A549 treated with AZD9567 at 1 μM for 4 hours (cell line): ENCODE results near the gene RASA2. TPM values are rescaled to one million over a fixed set of nuclear protein-coding genes. Genes with fewer than 3 reads are reported as not detected.

Experiments used
- total RNA-seq: library from RNA; stranded (reverse); fragments of 200-300 nt; extraction: Qiagen RNA extraction; gene quantifications from 5 replicates; pipeline ENCODE4 v1.2.3, GENCODE V29; 2022; ENCODE audit not compliant: insufficient read depth

RASA2 gene, protein sequence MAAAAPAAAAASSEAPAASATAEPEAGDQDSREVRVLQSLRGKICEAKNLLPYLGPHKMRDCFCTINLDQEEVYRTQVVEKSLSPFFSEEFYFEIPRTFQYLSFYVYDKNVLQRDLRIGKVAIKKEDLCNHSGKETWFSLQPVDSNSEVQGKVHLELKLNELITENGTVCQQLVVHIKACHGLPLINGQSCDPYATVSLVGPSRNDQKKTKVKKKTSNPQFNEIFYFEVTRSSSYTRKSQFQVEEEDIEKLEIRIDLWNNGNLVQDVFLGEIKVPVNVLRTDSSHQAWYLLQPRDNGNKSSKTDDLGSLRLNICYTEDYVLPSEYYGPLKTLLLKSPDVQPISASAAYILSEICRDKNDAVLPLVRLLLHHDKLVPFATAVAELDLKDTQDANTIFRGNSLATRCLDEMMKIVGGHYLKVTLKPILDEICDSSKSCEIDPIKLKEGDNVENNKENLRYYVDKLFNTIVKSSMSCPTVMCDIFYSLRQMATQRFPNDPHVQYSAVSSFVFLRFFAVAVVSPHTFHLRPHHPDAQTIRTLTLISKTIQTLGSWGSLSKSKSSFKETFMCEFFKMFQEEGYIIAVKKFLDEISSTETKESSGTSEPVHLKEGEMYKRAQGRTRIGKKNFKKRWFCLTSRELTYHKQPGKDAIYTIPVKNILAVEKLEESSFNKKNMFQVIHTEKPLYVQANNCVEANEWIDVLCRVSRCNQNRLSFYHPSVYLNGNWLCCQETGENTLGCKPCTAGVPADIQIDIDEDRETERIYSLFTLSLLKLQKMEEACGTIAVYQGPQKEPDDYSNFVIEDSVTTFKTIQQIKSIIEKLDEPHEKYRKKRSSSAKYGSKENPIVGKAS
- total RNA-seq: 5.4 to 10.6 TPM (median 8.9 TPM) in 5 replicates

DNA sequence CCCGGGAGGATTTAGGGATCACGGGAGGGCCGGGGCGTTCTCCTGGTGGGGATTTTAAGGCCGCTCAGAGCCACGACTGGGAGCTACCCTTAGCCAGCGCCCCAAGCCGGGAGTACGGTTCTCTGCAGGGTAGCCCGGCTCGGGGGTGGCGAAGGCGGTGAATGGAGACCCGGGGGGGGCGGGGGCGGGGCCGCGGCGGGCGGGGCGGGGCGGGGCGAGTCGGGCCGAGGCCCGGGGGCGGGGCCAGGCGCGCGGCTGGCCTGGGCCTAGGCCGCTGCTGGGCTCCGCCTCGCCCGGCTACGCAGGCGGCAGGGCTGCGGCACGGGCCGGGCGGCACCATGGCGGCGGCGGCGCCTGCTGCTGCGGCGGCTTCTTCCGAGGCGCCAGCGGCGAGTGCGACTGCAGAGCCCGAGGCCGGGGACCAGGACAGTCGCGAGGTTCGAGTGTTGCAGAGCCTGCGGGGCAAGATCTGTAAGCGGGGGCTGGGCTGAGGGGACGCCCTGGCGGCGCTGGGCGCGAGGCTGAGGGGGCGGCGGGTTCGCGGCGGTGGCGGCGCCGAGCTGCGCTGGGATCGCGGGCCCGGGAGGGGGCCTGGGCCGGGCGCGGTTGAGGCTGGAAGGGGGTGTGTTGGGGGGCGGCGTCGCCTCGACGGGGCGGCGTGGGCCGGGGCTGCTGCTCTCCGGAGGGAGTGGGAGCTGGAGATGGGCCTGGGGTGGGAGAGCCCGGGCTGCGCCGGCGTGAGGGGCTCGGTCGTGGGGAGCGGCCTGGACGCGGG is at the start of gene RASA2:
RASA2 (plus strand) TSS at position 282 of the 775 bp plus-strand sequence; CDS start at position 339, 57 bp downstream.

Other genes starting within 250 kb of the RASA2 start
- 51.8 to 92.3 TPM (median 70.8 TPM) in 5 replicates for gene ZBTB38, start 118.5 kb upstream of the RASA2 start, total RNA-seq